NCI-H128 (cell line): ENCODE data around the gene COX10.

Experiments
- DNase-seq: peaks from one replicate; lab custom pipeline; 2025; ENCODE audit not compliant: unreplicated experiment; lab: John Stamatoyannopoulos, UW

The COX10 gene

GRCh38 chr17:14070344-14070984, 1.2 kb downstream of the COX10 start:
- no peak for DNase-seq

- DNase-seq = no peak
These were observed 3.6 kb downstream of the COX10 start for GRCh38 chr17:14072881-14073280.

GRCh38 chr17:14078027-14078426, 8.7 kb downstream of the COX10 start:
- DNase-seq = no peak

GRCh38 chr17:14080847-14081251, 11.5 kb downstream of the COX10 start:
- no peak for DNase-seq

- no peak for DNase-seq
These were observed 13.5 kb downstream of the COX10 start for GRCh38 chr17:14082848-14083247.

GRCh38 chr17:14084955-14085354, 15.7 kb downstream of the COX10 start:
- DNase-seq = no peak

- no peak for DNase-seq
These were observed 16.9 kb downstream of the COX10 start for GRCh38 chr17:14086189-14086588.

GRCh38 chr17:14089179-14089578, 19.9 kb downstream of the COX10 start:
- no peak for DNase-seq

GRCh38 chr17:14091367-14091766, 22.1 kb downstream of the COX10 start:
- DNase-seq = no peak

GRCh38 chr17:14092808-14093207, 23.5 kb downstream of the COX10 start:
- no peak for DNase-seq

- no peak for DNase-seq
These were observed 25.6 kb downstream of the COX10 start for GRCh38 chr17:14094676-14095601.

GRCh38 chr17:14095631-14096030, 26.3 kb downstream of the COX10 start:
- no peak for DNase-seq

GRCh38 chr17:14098246-14098645, 28.9 kb downstream of the COX10 start:
- DNase-seq = no peak

- DNase-seq = no peak
These were observed 32.7 kb downstream of the COX10 start for GRCh38 chr17:14101976-14102375.

GRCh38 chr17:14103836-14104235, 34.5 kb downstream of the COX10 start:
- no peak for DNase-seq

GRCh38 chr17:14104734-14105133, 35.4 kb downstream of the COX10 start:
- DNase-seq = no peak

GRCh38 chr17:14107889-14108288, 38.6 kb downstream of the COX10 start:
- no peak for DNase-seq

- no peak for DNase-seq
These were observed 43.1 kb downstream of the COX10 start for GRCh38 chr17:14112407-14112806.

- no peak for DNase-seq
These were observed 43.8 kb downstream of the COX10 start for GRCh38 chr17:14113137-14113536.

- no peak for DNase-seq
These were observed 47.1 kb downstream of the COX10 start for GRCh38 chr17:14116263-14117024.

GRCh38 chr17:14118951-14119350, 49.6 kb downstream of the COX10 start:
- DNase-seq = no peak

- DNase-seq = no peak
These were observed 50.2 kb downstream of the COX10 start for GRCh38 chr17:14119546-14119945.
